ENCODE results near the gene MBNL2.

DNA sequence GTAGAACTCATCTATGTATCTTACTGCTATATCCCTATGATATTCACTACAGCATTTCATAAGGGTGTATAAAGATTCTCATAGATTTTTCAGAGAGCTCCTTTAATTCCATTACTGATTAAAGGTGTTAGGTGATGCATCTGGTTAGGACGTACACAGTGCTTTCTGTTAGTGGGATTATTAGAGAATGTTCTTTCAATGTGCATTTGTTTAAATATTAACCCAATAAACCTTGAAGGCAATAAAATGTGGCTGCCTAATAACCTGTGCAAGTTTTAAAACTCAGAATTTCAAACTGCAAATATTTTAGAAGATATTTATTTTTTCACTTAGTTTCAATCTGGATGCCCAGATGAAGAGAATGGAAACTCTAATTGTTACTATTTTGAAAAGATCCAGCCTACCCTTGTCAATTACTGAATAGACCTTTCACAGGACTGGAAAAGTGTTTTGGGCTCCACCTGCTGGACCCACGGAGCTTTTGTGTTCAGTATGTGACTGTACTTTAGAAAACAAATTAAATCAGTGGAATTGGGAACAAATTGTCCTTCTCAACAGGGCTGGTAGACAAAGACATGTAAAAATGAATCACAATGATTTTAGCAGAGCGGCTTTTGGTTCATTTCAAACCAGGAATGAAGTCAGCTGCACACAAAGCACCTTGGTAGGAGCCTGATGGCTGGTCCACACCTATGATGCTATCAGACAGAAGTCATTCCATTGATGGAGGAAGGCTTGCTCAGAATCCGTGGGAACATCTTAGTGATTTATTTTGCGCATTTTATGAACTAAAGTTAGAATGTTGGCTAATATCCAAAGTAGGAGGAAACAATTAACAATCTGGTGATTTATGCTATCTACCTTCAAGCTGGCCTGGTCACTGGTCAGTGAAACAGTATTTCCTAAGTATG is 122.4 kb downstream of the MBNL2 start:
- TF ChIP-seq CTCF (conservative IDR thresholded peaks at IDR 0.05) (peak; percentile 82), ZFX (IDR thresholded peaks at IDR 0.05) (no peak)
